Measurements from ENCODE around the gene PSAPL1. TPM values are rescaled to one million over a fixed set of nuclear protein-coding genes. Genes with fewer than 3 reads are reported as not detected.

The PSAPL1 gene
- total and polyA plus RNA-seq, 9 donors, result 0.34 TPM; not detected in 8

DNA sequence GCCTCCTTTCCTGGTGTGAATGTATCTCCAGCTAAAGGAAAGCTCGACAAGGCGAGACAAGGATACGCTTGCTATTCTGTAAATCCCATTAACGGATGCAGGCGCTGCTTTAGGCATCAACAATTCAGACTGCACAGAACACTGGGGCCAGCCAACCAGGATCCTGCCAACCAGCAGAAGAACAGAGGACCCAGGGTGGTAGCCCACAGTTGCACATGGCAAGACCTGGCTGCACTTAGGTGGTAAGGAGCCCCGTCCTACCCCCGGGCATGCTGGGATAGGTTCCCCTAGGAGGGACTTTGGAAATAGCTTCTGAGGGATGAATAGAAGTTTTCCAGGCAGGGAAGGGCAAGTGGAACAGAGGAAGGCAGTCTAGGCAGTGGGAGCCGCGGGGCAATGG, 20.7 kb downstream of the PSAPL1 start:
- Histone ChIP-seq H3K36me3 (no peaks in the 10 kb centered on the region), H3K4me3 (no peak overlapping the region), H3K27ac (no peak overlapping the region), H3K27me3 (no peaks in the 10 kb centered on the region), H3K4me1 (ENCODE audit: insufficient read depth) (no peaks in the 10 kb centered on the region), H3K9me3 (no peaks in the 10 kb centered on the region)
- no peak for TF ChIP-seq POLR2A (IDR thresholded peaks at IDR 0.05)
- no peak for TF ChIP-seq CTCF (IDR thresholded peaks at IDR 0.05)
- no peak for TF ChIP-seq EP300 (IDR thresholded peaks at IDR 0.05)
- intact Hi-C loops (cut with DNase I), result no loop called here
- peak in 1 of 5 donors; percentile 8 for DNase-seq
- 85 to 94% (median 90%) methylated on average over 9 of the region's 9 CpGs for WGBS, 3 donors

DNA sequence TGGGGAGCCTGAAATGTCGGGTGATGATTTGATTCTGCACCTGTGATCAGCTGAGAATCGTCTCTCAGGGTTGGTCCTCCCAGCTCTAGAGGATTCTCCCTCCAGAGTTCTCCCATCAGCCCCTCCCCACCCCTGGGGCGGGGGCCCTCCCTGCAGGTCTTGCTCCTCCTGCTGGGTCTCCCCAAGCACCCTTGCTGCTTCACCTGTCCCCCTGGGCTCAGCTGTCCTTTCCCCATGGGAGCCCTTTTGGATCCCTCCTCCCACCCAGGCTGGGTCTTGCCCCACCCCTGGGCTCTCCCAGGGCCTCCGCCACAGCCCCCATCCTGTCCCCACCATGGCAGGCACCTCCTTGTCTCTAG, 22.2 kb downstream of the PSAPL1 start:
- 82 to 91% (median 83%) methylated on average over 4 of the region's 4 CpGs for WGBS, 3 donors
- Histone ChIP-seq H3K36me3 (no peaks in the 10 kb centered on the region), H3K27me3 (no peaks in the 10 kb centered on the region), H3K4me1 (ENCODE audit: insufficient read depth) (no peaks in the 10 kb centered on the region), H3K9me3 (no peaks in the 10 kb centered on the region), H3K27ac (no peak overlapping the region), H3K4me3 (no peak overlapping the region)
- intact Hi-C loops (cut with DNase I), result no loop called here
- peak in 3 of 5 donors; percentile 5 to 17 (median 9) for DNase-seq
- no peak for TF ChIP-seq EP300 (IDR thresholded peaks at IDR 0.05)

GRCh38 chr4:7411896-7412553, 22.7 kb downstream of the PSAPL1 start:
- Histone ChIP-seq H3K4me1 (ENCODE audit: insufficient read depth) (no peaks in the 10 kb centered on the region), H3K27ac (no peak overlapping the region)
- WGBS, 3 donors, result 64 to 73% (median 70%) methylated on average over 12 of the region's 12 CpGs

GRCh38 chr4:7411491-7411890, 23.2 kb downstream of the PSAPL1 start:
- DNase-seq, result peak in 1 of 5 donors; percentile 2
- WGBS, 3 donors, result 87 to 93% (median 90%) methylated on average over 1 of the region's 1 CpG
- H3K27ac ChIP-seq, result no peak overlapping the region
- H3K9me3 ChIP-seq, result no peaks in the 10 kb centered on the region
- no peaks in the 10 kb centered on the region for H3K4me1 ChIP-seq (ENCODE audit: insufficient read depth)
- no peaks in the 10 kb centered on the region for H3K36me3 ChIP-seq
- no peaks in the 10 kb centered on the region for H3K27me3 ChIP-seq
- no peak overlapping the region for H3K4me3 ChIP-seq
- TF ChIP-seq CTCF (IDR thresholded peaks at IDR 0.05) (no peak), EP300 (IDR thresholded peaks at IDR 0.05) (no peak), POLR2A (IDR thresholded peaks at IDR 0.05) (no peak)
- intact Hi-C loops (cut with DNase I), result no loop called here

More at GRCh38 chr4:7411896-7412553, 22.7 kb downstream of the PSAPL1 start:
- intact Hi-C loops (cut with DNase I), result no loop called here
- DNase-seq, result peak in 3 of 5 donors; percentile 3 to 21 (median 5)
- TF ChIP-seq CTCF (IDR thresholded peaks at IDR 0.05), result no peak
- no peak for TF ChIP-seq POLR2A (IDR thresholded peaks at IDR 0.05)
- no peak for TF ChIP-seq EP300 (IDR thresholded peaks at IDR 0.05)
- Histone ChIP-seq H3K27me3 (no peaks in the 10 kb centered on the region), H3K4me3 (no peak overlapping the region), H3K9me3 (no peaks in the 10 kb centered on the region), H3K36me3 (no peaks in the 10 kb centered on the region)

GRCh38 chr4:7410446-7410845, 24.3 kb downstream of the PSAPL1 start:
- H3K36me3 ChIP-seq, result no peaks in the 10 kb centered on the region
- DNase-seq, result no peak
- no peaks in the 10 kb centered on the region for H3K4me1 ChIP-seq (ENCODE audit: insufficient read depth)
- H3K27ac ChIP-seq, result no peak overlapping the region
- H3K9me3 ChIP-seq, result no peaks in the 10 kb centered on the region
- TF ChIP-seq POLR2A (IDR thresholded peaks at IDR 0.05), result no peak
- no peak for TF ChIP-seq CTCF (IDR thresholded peaks at IDR 0.05)
- no peak for TF ChIP-seq EP300 (IDR thresholded peaks at IDR 0.05)
- no peak overlapping the region for H3K4me3 ChIP-seq
- intact Hi-C loops (cut with DNase I), result no loop called here
- no peaks in the 10 kb centered on the region for H3K27me3 ChIP-seq
- WGBS, 3 donors, result 61 to 90% (median 89%) methylated on average over 1 of the region's 1 CpG

Data from ovary (tissue), 9 donors.